GM23248 (cell line): ENCODE results near the gene HS6ST1. TPM values are rescaled to one million over a fixed set of nuclear protein-coding genes. Genes with fewer than 3 reads are reported as not detected.
A peak's percentile ranks its signal among the peaks of the same experiment; 100 is the strongest.

ENCODE experiments used
- DNase-seq: peaks from one replicate; pipeline ENCODE4 v3.0.0-alpha.2; 2015
- H2AFZ ChIP-seq: fragments of 200-600 bp; sonication (generic); 2 replicates; pipeline ENCODE4 v1.6.1; 2016; ENCODE audit warnings: antibody characterized with exemption
- H3F3A ChIP-seq: fragments of 200-600 bp; sonication (generic); 2 replicates; pipeline ENCODE4 v1.6.1; 2016; ENCODE audit warnings: mild to moderate bottlenecking, antibody characterized with exemption, mixed run types; ENCODE audit not compliant: insufficient read depth
- H3K27ac ChIP-seq: fragments of 200-600 bp; sonication (generic); 2 replicates; pipeline ENCODE4 v1.5.1; 2016; ENCODE audit warnings: mild to moderate bottlenecking
- H3K27me3 ChIP-seq: fragments of 200-600 bp; sonication (generic); replicated peaks from 2 replicates; pipeline ENCODE4 v1.6.1; 2016; ENCODE audit warnings: mild to moderate bottlenecking; ENCODE audit not compliant: insufficient read depth
- H3K36me3 ChIP-seq: fragments of 200-600 bp; sonication (generic); 2 replicates; pipeline ENCODE4 v1.6.1; 2016; ENCODE audit warnings: low read depth, mild to moderate bottlenecking
- H3K4me1 ChIP-seq: fragments of 200-600 bp; sonication (generic); 2 replicates; pipeline ENCODE4 v1.6.1; 2016; ENCODE audit warnings: mild to moderate bottlenecking; ENCODE audit not compliant: insufficient read depth
- H3K4me2 ChIP-seq: fragments of 200-600 bp; sonication (generic); one replicate; pipeline ENCODE4 v1.6.1; 2016; ENCODE audit warnings: mild to moderate bottlenecking; ENCODE audit not compliant: unreplicated experiment
- H3K4me3 ChIP-seq: fragments of 200-600 bp; sonication (generic); 2 replicates; pipeline ENCODE4 v1.5.1; 2016; ENCODE audit warnings: mild to moderate bottlenecking
- H3K79me2 ChIP-seq: fragments of 200-600 bp; sonication (generic); 2 replicates; pipeline ENCODE4 v1.6.1; 2016; ENCODE audit warnings: mild to moderate bottlenecking; ENCODE audit not compliant: insufficient read depth
- H3K9ac ChIP-seq: fragments of 200-600 bp; sonication (generic); 2 replicates; pipeline ENCODE4 v1.6.1; 2016; ENCODE audit warnings: mild to moderate bottlenecking
- H3K9me2 ChIP-seq: fragments of 200-600 bp; sonication (generic); 2 replicates; pipeline ENCODE4 v1.6.1; 2016; ENCODE audit warnings: mixed run types, mild to moderate bottlenecking, moderate library complexity; ENCODE audit not compliant: insufficient read depth
- H3K9me3 ChIP-seq: fragments of 200-600 bp; sonication (generic); one replicate; pipeline ENCODE4 v1.6.1; 2017; ENCODE audit warnings: low read depth
- H4K20me1 ChIP-seq: fragments of 200-600 bp; sonication (generic); 2 replicates; pipeline ENCODE4 v1.6.0; 2016; ENCODE audit not compliant: insufficient read depth
- EZH2 ChIP-seq: fragments of 200-600 bp; sonication (generic); IDR thresholded peaks from 2 replicates; pipeline ENCODE4 v1.6.1; 2018; ENCODE audit warnings: antibody characterized with exemption, mild to moderate bottlenecking; ENCODE audit not compliant: insufficient read depth, poor library complexity, severe bottlenecking
- EZH2phosphoT487 ChIP-seq: fragments of 200-600 bp; sonication (generic); IDR thresholded peaks from 2 replicates; pipeline ENCODE4 v1.6.1; 2018; ENCODE audit warnings: antibody characterized with exemption, moderate library complexity, mild to moderate bottlenecking, low read depth; ENCODE audit not compliant: insufficient read depth
- WGBS, 2 experiments: methylation state at CpG; one replicate each; pipeline ENCODE4 v1.1.6; 2015 to 2017; ENCODE audit warnings: low lambda C conversion rate in 2 of 2, low coverage in 1 of 2; ENCODE audit errors: missing lambda C conversion rate in 2 of 2; 5-methylcytosine and 5-hydroxymethylcytosine counted together
- in situ Hi-C: fragments of 300-500 bp; cut with MboI; formaldehyde crosslinking; loops from 2 replicates; pipeline ENCODE4 v1.15.0; 2020
- polyA plus RNA-seq: library from polyadenylated mRNA; unstranded; fragments of >200 nt; fragmentation: Nextera tagmentation; extraction: Ambion mirVana; gene quantifications from 2 replicates; pipeline ENCODE4 v1.2.1, GENCODE V29; 2016
- total RNA-seq: library from RNA; depleted of rRNA; stranded (reverse); fragments of >200 nt; shearing (Covaris generic); gene quantifications from 2 replicates; pipeline ENCODE4 v1.2.3, GENCODE V29; 2014

Gene HS6ST1
- total and polyA plus RNA-seq, 2 experiments from 2014 or later: 3.3 to 27.3 TPM

- Histone ChIP-seq H3F3A (0 out of 2 replicates have a peak, but pooled peaks cover 3% of the 10 kb centered on the region), H3K4me1 (peaks cover 10% of the 10 kb centered on the region), H4K20me1 (peaks cover 9% of the 10 kb centered on the region; the same call in 1 of the 2 replicates), H3K9me2 (no peaks in the 10 kb centered on the region), H2AFZ (no peak overlapping the region), H3K27ac (no peak overlapping the region), H3K9ac (peak overlapping the region; percentile 80), H3K4me2 (peak overlapping the region; percentile 95), H3K27me3 (no peaks in the 10 kb centered on the region), H3K79me2 (peaks cover 55% of the 10 kb centered on the region), H3K9me3 (no peaks in the 10 kb centered on the region), H3K4me3 (peak overlapping the region; percentile 97), H3K36me3 (no peaks in the 10 kb centered on the region)
- in situ Hi-C loops: no loop called here
- peak; percentile 43 for DNase-seq
- TF ChIP-seq EZH2phosphoT487: no peak
- 2 to 3% methylated on average over 30 to 34 of the region's 35 CpGs for WGBS, 2 experiments
Measured at GRCh38 chr2:128317181-128317898, 1.3 kb downstream of the HS6ST1 start.

- peaks cover 10% of the 10 kb centered on the region for H3K4me1 ChIP-seq
- H3K4me2 ChIP-seq: peak overlapping the region; percentile 95
- H3K36me3 ChIP-seq: no peaks in the 10 kb centered on the region
- no peak overlapping the region for H2AFZ ChIP-seq
- H3K9ac ChIP-seq: peak overlapping the region; percentile 80
- in situ Hi-C loops: no loop called here
- H4K20me1 ChIP-seq: peaks cover 9% of the 10 kb centered on the region; the same call in 1 of the 2 replicates
- no peak overlapping the region for H3K27ac ChIP-seq
- 14 to 18% methylated on average over 5 of the region's 5 CpGs for WGBS, 2 experiments
- H3K4me3 ChIP-seq: peak overlapping the region; percentile 97
- H3K27me3 ChIP-seq: no peaks in the 10 kb centered on the region
- TF ChIP-seq EZH2phosphoT487 (no peak), EZH2 (no peak)
- no peaks in the 10 kb centered on the region for H3K9me2 ChIP-seq
- peak; percentile 29 for DNase-seq
- H3K9me3 ChIP-seq: no peaks in the 10 kb centered on the region
- H3F3A ChIP-seq: 0 out of 2 replicates have a peak, but pooled peaks cover 3% of the 10 kb centered on the region
- H3K79me2 ChIP-seq: peaks cover 61% of the 10 kb centered on the region
Measured at GRCh38 chr2:128316777-128317180, 1.9 kb downstream of the HS6ST1 start.

- peaks cover 9% of the 10 kb centered on the region; the same call in 1 of the 2 replicates for H4K20me1 ChIP-seq
- peak overlapping the region; percentile 95 for H3K4me2 ChIP-seq
- H3K9me2 ChIP-seq: no peaks in the 10 kb centered on the region
- no peaks in the 10 kb centered on the region for H3K9me3 ChIP-seq
- no peak overlapping the region for H3K27ac ChIP-seq
- peak; percentile 55 for DNase-seq
- no peak for TF ChIP-seq EZH2phosphoT487
- TF ChIP-seq EZH2: no peak
- H3K9ac ChIP-seq: peak overlapping the region; percentile 80
- in situ Hi-C loops: no loop called here
- 0 out of 2 replicates have a peak, but pooled peaks cover 3% of the 10 kb centered on the region for H3F3A ChIP-seq
- H3K27me3 ChIP-seq: no peaks in the 10 kb centered on the region
- H3K36me3 ChIP-seq: no peaks in the 10 kb centered on the region
- H3K4me3 ChIP-seq: peak overlapping the region; percentile 97
- H2AFZ ChIP-seq: no peak overlapping the region
- WGBS, 2 experiments: 57 to 58% methylated on average over 19 to 20 of the region's 20 CpGs
- peaks cover 10% of the 10 kb centered on the region for H3K4me1 ChIP-seq
- H3K79me2 ChIP-seq: peaks cover 68% of the 10 kb centered on the region
Measured at GRCh38 chr2:128315829-128316776, 2.6 kb downstream of the HS6ST1 start.

- TF ChIP-seq EZH2phosphoT487 (no peak), EZH2 (no peak)
- no peak for DNase-seq
- Histone ChIP-seq H3K9ac (no peak overlapping the region), H4K20me1 (peaks cover 9% of the 10 kb centered on the region; the same call in 1 of the 2 replicates), H3F3A (0 out of 2 replicates have a peak, but pooled peaks cover 3% of the 10 kb centered on the region), H3K4me2 (no peak overlapping the region), H2AFZ (no peak overlapping the region), H3K27ac (no peak overlapping the region), H3K9me2 (no peaks in the 10 kb centered on the region), H3K9me3 (no peaks in the 10 kb centered on the region), H3K36me3 (no peaks in the 10 kb centered on the region), H3K27me3 (no peaks in the 10 kb centered on the region), H3K79me2 (peaks cover 76% of the 10 kb centered on the region), H3K4me3 (no peak overlapping the region), H3K4me1 (peaks cover 10% of the 10 kb centered on the region)
- in situ Hi-C loops: no loop called here
- WGBS, 2 experiments: 67 to 70% methylated on average over 12 of the region's 12 CpGs
Measured at GRCh38 chr2:128315122-128315828, 3.4 kb downstream of the HS6ST1 start.
